GM12872 (cell line): Measurements from ENCODE around the gene LTB.

ENCODE experiments used
- TF ChIP-seq, protein P1 (sequence below): IDR thresholded peaks from 3 replicates; pipeline ENCODE4 v1.5.1; 2011; ENCODE audit warnings: low read depth, mild to moderate bottlenecking, low read length, moderate library complexity; ENCODE audit not compliant: insufficient read depth

Gene LTB

GRCh38 chr6:31624070-31624469 lies 41.8 kb upstream of the LTB start:
- TF ChIP-seq, protein P1, sequence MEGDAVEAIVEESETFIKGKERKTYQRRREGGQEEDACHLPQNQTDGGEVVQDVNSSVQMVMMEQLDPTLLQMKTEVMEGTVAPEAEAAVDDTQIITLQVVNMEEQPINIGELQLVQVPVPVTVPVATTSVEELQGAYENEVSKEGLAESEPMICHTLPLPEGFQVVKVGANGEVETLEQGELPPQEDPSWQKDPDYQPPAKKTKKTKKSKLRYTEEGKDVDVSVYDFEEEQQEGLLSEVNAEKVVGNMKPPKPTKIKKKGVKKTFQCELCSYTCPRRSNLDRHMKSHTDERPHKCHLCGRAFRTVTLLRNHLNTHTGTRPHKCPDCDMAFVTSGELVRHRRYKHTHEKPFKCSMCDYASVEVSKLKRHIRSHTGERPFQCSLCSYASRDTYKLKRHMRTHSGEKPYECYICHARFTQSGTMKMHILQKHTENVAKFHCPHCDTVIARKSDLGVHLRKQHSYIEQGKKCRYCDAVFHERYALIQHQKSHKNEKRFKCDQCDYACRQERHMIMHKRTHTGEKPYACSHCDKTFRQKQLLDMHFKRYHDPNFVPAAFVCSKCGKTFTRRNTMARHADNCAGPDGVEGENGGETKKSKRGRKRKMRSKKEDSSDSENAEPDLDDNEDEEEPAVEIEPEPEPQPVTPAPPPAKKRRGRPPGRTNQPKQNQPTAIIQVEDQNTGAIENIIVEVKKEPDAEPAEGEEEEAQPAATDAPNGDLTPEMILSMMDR = no peak

DNA sequence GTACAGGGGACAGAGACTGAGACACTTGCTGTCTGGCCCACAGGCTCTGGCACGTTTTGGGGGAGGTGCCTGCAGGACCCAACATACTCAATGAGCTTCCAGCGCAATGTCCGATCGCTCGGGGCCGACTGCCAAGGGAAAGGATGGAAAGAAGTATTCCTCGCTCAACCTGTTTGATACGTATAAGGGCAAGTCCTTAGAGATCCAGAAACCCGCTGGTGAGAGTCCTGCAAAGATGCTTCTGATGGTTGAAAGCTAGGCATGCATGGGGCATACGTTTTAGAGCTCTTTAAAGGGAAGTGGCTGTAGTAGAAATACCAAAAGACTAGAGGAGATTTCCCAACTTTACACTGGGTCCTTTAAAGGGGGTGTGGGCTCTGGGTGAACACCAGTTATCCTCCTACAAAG lies 40.5 kb upstream of the LTB start:
- TF ChIP-seq, protein P1 = no peak

DNA sequence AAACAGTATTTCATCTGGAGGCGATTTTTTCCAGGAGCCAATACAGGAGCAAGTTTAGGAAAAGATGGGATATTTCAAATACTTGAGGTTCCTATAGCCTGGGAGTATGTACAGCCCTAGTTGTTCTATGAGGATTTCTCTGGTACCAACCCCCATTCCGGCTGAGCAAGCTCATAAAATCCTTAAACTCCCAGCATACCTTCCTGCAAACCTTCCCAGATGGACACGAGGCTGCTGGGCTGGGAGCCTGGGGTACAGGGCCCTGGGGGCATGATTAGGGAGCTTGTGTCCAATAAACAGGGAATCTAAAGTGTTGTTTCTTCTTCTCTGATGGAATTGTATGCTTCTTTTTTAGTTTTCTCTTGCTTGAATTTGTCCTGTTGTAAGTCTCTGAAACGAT lies 39.8 kb upstream of the LTB start:
- TF ChIP-seq, protein P1 = no peak

- TF ChIP-seq, protein P1 = no peak
Observed at GRCh38 chr6:31621320-31621939, 39.2 kb upstream of the LTB start.

DNA sequence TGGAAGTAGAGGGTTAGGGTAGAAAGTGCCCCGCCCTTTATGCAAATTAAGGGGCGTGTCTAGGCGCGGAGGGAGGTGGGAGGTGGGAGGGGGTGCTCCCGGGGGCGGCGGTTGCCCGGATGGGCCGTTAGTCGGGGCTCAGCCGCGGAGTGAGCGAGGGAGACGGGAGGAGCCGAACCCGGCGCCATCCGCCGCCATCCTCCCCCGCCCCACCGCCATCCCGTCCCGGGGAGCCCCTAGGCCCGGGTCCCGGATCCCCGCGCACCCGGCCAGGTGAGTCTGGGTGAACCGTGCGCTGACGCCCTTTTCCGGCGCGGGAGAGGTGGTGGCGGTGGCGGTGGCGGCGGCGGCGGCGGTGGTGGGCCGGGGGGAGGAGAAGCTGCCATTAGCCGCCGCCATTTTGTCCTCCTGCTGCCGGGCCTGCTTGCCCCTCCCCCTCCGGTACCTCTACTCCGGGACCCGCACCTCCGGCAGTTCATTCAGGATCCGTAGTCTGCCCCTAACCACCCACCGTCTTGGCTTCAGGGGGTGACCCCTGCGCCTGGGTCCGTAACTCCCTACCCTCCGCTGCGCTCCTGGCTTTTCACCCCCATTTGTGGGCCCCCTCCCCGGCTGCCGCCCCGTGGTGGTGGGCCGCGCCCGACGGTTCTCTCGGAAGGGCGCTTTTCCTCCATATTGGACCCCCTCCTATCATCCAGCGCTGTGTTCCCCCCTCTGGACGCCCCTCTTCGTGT lies 38.5 kb upstream of the LTB start, which contains the start of gene PRRC2A:
TSS of gene PRRC2A (plus strand) at position 130 of the 734 bp plus-strand sequence. CDS start 2,075 bp downstream, outside the sequence.
- TF ChIP-seq, protein P1 = no peak

GRCh38 chr6:31619805-31620585 lies 37.8 kb upstream of the LTB start:
- TF ChIP-seq, protein P1 = no peak

GRCh38 chr6:31617010-31617409 lies 34.8 kb upstream of the LTB start:
- TF ChIP-seq, protein P1 = no peak
